Measurements from ENCODE around the gene LGALS9.
A peak's percentile ranks its signal among the peaks of the same experiment; 100 is the strongest.
"Not testable (repeated sequence)": the region's sequence is repeated elsewhere in the genome, so short reads cannot be mapped to it uniquely, and the experiment has no call there.

Gene LGALS9

DNA sequence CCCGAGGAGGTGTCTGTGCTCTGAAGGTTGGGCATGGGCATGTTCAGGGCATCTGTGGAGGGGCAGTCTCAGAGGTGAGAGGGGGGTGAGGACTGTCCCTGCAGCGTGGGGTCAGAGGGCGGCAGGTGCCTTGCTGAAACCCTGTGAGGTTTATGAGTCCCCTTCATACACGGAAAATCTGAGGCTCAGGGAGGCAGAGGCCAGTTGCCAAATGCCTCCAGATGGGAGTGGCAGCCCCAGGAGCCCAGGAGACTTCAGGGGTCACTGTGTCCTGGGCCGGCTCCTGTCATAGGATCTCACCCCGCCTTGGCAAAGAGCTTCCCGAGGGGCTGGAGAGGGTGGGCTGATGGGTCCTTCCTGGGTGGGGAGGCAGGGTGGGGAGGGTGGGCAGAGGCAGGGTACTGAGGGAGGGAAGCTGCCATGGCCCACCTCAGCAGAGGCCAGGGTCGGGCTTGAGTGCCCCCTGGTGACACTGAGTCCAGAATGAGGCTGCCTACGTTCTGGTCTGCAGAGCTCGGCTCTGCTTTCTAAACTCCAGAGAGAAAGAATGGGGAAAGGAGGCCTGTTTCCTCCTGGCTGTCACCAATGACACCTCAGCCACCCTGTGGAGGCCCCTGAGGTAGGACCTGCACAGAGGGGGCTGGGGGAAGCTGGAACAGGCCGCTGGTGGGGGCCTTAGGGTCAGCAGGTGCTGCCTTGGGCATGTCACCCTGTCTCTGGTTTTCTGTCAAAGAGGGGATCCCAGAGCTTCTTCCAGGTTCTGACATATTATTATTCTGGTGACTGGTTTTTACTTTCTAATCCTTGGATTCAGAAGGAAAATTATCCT is 1.1 kb downstream of the LGALS9 start:
- no peak for DNase-seq

DNA sequence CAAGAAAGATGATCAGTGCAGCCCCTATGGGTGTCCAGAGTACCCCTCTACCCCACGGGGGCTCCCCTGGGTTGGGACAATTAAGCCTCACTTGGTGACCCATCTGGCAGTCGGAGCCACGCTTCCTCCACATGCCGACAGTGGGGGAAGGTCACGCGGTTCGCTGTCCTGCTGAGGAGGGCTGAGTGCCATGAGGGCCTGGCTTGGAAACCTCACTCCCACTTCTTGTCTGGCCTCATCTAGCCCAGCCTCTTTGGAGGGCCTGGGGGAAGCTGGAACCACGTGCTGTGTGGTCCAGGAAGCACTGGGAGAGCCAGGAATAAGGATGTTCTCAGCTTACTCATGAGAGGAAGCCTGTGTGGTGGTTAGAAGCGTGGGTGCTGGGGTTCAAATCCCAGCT is 1.8 kb downstream of the LGALS9 start:
- not testable (repeated sequence) for DNase-seq

DNA sequence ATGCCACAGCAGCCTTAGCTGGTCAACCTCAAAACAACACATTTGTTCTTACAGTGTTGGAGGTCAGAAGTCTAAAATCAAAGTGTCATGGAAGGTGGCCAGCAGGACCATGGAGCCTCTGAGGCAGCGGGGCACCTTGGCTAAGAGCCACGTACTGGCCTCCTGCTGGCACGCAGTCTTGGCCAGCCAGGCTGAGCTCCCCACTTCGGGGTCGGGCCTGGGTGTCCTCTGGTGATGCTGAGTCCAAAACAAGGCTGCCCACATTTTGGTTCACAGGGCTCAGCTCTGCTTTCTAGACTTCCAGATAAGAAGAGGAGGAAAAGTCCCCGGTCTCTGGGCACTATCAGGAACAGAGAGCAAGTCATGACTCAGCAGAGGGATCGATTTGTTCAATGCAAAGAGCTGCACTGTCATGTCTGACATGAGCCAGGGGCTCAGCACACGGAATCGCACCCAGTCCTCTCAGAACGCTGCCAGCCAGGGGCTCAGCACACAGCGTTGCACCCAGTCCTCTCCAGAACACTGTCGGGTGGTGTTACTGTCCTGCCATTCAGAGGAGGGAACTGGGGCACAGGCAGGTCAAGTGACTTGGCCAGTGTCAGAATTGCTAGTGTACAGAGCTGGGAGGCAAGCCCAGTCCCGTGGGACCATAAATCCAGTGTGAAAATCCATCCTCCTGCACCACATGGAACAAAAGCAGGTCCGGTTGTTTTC is 2.5 kb downstream of the LGALS9 start:
- DNase-seq = no peak

DNA sequence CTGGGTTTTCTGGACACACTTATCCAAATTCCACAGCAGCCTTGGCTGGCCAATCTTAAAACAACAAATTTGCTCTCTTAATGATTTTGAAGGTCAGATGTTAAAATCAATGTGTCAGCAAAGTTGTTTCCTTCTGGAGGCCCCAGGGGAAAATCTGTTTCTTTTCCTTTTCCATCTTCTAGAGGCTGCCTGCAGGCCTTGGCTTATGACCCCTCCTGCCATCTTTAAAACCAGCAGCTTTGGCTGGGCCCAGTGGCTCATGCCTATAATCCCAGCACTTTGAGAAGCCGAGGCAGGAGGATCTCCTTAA is 3.0 kb downstream of the LGALS9 start:
- DNase-seq = no peak

DNA sequence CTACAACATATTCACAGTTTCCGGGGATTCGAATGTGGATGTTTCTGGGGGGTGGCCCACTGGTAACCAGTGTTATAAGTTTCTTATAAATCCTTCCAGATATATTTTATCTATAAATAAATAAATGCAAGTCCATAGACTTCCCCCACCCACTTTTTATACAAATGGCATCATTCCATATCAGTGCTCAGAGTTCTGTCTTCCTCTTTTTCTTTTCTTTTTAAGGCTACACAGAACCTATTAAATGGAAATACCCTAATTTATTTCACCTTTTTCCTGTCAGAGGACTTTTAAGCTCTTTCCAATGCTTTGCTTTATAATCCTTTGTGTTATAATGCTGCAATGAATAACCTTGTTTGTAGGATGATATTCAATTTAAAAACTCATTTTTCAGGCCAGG is 3.8 kb downstream of the LGALS9 start:
- no peak for DNase-seq

DNA sequence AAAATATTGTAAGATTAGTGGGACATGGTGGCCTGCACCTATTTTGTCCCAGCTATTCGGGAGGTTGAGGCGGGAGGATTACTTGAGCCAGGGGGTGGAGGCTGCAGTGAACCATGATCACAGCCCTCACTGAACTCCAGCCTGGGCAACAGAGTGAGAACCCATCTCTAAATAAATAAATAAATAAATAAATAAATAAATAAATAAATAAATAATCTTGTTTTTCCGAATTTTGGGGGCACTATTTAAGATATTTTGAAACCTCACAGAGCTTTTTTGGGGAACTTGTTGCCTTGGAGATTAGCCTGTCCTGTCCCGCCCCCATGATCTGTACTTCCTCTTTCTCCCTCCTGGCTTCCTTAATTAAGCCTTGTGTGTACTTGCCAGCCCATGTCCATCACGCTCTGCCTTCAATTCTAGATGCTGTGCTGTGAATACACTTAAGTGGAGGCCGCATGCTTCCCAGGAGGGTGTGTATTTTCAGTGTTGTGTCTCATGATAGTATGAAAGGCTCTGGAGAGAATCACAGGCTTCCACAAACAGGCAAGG is 4.4 kb downstream of the LGALS9 start:
- DNase-seq = no peak

DNA sequence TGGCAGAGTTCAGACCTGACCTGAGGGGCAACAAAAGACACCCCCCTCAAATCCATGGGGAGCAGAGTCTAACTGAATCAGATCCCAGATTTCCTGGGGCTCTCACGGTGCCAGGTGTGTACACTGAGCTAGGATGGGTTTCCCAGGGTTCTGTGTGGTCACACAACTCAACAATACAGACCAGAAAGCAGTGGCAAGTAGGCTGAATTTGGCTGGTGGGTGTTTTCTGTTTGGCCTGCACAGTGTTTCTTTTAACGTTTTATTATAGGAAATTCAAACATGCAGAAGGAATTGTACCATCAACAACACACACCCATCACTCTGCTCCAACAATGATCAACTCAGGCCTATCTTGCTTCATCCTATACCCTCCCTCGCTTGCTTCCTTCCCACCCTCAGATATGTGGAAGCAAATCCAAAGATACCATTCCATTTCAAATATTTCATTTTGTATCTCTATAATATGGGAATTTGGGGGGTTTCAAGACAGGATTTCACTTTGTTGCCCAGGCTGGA is 5.1 kb downstream of the LGALS9 start:
- not testable (repeated sequence) for DNase-seq

DNA sequence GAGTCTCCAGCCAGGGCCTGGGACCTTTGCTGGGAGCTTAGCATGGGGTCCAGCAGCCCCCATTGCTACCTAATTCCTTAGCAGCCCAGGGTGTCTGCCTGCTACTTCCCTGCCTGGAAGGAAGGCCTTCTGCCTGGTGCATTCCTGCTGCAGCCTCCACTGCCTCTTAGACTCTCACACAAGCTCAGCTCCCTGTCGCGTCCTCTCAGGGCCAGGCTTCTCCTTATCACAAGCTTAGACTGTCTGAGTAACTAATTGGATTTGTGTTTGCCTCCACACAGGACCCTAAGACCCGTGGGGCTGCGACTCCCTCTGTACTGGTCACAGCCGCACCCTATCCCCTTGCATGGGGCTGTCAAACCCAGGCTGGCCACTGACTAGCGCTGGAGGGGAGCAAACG is 6.8 kb downstream of the LGALS9 start:
- not testable (repeated sequence) for DNase-seq

DNA sequence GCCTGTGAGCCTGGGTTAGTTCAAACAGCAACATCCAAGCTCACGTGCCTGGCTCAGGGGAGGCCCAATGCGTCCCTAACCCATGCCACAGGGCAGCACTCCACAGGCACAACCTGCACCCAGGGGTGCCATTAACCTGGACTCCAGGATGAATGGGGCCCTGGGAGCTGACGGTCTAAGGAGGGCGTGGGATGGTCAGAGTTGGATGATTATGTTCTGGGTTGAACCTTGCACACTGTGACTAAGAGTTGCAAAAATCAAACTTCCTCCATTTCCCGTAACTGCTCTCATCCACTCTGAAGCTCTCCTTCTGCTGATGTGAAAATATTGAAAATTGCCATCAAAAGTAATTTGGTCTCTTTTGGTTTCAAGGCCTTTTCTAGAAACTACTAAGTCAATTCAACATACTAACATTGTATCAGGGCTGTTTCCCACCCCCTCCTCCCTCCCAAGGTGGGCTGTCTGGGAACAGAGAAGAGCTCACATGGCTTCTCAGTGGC is 7.5 kb downstream of the LGALS9 start:
- DNase-seq = not testable (repeated sequence)

DNA sequence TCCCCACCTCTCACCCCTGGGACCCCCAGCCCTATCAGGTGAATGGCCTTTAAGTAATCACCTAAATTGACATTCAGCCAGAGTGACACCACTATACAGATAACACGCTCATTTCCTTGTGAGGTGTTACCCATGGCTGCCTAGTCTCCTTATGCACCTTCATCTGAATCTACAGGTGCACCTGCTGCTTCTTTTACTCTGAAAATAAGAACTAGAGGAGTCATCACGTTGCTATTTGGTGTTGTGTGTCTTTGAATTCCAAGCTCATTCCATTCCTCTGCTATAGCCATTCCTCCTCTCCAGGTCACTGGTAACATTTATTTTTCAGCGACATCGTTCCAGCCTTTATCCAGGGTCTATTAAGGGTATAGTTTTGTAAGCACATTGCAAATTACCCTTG is 9.8 kb downstream of the LGALS9 start:
- DNase-seq = no peak

DNA sequence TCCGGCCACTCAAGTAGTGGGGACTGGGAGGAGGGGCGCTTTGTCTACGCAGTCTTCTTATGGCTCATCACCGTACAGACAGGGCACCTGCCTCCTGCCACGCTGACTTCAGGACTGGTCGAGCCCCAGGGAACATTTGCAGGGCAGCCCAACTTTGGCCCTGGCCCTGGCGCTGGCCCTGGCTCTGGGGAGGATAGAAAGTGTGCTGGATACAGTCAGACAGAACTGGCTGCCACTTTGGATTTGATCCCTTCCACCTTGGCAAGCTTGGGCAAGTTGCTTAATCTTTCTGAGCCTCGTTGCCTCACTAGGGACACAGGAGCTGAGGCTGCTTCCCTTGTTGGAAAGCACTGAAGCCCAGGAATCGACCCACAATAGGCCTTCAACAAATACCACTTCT is 13.6 kb downstream of the LGALS9 start:
- no peak for DNase-seq

DNA sequence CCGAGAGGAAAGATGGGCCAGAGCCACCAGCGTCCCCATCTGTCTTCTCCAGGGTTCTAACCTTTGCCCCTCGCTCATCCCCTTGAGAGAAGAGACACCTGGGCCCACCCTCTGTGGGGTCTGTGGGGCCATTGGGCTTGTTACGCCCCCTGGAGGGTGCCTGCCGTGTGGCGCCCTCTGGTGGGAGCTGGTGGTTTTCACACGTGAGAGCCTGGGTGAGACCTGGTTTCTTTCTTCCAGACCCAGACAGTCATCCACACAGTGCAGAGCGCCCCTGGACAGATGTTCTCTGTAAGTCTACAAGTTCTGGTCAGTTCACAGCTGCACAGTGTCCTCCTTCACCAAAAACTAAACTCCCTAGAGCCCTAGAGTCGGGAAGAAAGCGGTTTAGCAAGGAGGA is 14.6 kb downstream of the LGALS9 start:
- DNase-seq = not testable (repeated sequence)

DNA sequence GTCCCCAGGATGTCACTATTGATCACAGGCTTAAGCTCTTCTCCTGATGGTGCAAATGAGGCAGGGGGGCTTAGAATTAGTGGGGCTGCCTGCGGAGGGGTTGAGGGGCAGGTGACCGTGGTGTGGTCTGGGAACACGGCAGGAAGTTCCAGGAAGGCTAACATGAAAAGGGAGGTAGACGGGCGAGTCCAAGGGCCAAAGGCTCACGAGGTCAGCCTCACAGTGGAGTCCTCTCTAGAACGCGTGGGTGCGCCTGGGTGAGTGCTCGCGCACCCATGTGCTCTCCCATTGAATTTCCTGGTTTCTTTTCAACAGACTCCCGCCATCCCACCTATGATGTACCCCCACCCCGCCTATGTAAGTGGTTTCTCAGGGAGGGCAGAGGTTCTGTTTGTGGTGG is 15.2 kb downstream of the LGALS9 start:
- no peak for DNase-seq

DNA sequence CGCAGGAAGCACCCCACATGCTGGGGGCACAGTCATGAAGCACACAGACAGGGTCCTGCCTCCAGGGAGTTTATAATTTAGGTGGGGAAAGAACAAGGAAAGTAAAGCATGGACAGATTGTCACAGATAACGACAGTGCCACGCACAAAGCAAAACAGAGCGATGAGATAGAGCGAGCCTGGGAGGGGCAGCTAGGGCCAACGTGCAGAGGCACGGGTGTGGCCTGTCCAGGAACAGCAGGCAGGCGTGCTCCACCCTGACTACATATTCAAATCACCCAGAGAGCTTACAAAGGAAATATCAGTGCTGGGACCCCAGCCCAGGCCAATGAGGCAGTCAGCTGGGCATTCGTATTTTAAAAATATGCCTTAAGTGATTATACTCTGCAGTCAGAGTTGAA is 16.8 kb downstream of the LGALS9 start:
- no peak for DNase-seq

DNA sequence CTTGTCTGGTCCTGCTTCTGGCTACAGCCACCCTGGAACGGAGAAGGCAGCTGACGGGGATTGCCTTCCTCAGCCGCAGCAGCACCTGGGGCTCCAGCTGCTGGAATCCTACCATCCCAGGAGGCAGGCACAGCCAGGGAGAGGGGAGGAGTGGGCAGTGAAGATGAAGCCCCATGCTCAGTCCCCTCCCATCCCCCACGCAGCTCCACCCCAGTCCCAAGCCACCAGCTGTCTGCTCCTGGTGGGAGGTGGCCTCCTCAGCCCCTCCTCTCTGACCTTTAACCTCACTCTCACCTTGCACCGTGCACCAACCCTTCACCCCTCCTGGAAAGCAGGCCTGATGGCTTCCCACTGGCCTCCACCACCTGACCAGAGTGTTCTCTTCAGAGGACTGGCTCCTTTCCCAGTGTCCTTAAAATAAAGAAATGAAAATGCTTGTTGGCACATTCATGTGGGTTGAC is 18.2 kb downstream of the LGALS9 start:
- DNase-seq = not testable (repeated sequence)

DNA sequence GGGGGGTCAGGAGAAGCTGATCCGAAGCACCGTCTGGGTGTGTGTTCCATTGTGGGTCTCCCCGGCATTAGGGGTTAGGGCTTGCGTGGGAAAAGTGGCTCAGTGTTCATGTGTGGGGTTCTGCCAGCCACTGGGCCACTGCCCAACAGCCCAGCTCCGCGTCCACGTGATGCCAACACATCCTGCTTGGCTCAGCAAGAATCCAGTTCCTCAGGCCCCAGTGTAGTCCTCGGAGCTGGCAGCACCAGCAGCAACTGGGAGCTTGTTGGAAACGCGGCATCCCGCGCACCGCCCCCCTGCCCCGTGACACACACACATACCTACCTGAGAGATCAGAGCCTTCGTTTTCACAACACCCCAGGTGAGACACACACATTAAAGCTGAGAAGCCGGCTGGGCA is 18.9 kb downstream of the LGALS9 start:
- DNase-seq = no peak

DNA sequence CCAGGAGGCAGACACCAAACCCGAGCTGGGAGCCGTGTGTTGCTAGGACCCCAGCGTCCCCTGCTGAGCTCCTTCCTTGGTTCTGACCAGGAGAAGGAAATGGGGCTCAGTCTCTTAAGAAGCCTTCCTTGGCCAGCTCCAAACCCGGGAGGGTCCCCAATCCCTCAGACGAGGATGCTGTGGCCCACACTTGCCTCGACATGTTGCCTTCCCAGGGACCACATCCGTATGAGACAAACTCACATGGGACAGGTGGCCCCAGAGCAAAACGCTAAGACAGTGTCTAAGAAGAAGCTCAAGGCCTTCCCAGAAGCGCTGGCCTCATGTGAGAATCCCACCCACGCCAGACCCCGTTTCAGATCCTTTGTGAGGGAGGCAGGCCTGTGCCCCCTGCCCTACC is 19.8 kb downstream of the LGALS9 start:
- DNase-seq = no peak

DNA sequence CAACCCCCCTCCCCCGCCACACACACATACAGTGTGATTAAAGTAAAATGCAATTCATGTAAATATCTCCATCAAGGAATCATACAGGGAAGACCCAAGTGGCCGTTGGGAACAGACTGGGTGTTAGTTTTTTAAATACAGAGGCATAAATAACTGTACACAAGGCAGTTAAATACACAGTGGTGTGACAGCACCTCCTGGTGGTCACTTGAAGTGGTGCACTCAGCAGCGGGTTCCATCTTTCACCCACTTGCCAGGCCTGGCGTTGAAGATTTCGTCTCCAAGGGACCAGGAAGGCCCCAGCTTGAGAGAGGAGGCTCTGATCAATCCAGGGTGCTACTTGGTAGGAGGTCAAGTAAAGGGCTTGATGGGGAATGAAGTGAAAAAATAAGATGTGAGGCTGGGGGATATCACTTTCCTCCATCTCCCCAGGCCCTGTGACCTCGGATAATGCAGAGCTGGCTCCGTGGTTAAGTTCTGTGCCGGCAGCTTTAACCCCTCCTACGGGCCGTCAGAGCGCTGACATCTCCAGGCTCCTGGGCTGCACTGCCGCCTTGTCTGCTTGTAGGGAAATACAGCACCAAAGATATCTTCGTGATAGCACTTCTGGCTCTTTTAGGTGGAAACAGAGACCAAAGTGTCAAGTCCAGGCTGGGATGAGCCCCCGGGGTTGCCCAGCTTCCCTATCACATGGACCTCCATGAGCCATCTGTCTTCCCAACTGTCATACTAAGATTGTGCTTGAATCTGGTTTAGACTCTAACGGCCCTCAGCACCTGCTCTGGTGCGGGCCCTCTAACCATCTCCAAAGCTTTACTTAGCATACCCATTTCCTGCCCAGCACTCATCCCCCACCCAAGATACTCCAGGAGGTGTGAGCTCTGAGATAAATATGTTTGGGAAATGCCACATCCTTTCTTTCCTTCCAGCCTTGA is 20.7 kb downstream of the LGALS9 start:
- DNase-seq = no peak

DNA sequence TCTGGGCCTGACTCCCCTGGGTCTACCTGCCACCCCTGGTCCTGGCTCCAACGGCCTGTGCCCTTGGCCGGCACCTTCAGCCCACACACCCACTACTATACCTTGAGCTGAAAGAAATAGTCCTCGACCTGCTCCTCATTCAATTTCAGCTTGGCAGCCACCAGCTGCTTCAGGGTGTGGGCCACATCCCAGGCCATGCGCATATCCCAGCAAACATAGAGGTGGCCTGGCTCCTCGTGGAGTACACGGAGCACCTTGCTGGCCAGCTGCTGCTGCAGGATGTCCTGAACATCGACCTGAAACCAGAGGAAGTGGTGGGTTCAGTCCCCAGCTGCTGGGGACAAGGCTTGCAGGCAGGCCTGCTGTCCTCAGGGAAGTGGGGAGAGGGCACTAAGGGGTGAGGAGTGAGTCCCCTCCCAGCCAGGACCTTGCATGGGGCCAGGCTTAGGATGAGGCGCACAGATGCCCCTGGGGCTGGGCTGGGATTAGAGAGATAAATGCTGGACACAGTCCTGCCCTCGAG is 22.5 kb downstream of the LGALS9 start:
- DNase-seq = not testable (repeated sequence)

DNA sequence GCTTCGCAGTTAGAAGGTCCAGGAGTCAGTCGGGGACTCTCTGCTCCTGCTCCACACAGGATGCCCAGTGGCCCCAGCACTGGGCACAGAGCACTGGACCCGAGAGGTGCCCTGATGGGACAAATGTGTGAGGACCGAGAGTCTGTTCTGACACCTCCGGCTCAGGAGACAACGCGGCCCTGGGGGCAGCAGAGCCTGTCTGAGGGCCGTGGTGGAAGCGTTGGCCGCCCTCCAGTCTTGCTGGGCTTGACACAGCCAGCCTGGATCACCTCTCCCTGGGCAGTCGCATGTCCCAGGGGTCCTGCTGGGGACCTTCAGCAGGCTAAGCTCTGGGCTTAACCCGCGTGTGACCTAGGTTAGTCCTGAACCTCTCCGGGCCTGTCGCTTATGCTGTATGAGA is 23.1 kb downstream of the LGALS9 start:
- DNase-seq = no peak

DNA sequence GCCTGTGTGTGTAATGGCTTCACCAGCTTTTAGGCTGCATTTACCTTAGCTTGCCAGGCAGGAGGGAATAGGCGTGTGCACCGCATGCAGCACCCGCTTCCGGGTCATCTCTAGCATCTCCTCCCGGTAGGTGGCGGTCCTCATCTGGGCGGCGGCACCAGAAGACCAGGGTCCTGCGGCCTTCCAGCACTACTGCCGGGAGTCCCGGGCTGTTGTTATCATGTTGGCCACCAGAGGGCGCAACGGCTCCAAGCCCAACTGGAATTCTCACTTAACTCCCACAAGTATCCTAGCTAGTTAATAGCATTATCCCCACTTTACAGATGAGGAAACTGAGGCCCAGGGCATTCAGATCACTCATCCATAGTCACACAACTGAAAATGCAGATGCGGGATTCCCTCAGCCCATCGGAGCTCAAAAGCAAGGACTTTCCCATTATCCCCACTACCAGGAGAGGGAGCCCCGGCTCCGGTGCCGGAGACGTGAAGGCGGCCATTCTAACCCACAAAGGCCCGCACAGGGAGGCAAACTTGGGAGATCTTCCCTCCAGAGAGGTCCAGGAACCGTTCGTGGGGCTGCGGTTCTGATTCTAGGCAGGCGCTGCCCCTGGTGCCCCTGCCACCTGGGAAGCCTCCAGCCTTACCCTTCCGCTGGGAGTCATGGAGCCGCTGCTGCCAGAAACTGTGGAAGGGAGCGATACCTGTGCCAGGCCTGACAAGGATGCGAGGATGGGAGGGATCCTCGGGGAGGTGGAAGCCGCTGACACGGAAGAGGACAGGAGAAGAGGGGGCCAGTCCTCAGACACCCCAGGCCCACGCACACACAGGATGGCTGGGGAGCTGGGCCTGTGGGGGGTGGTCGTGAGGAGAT is 23.9 kb downstream of the LGALS9 start:
- DNase-seq = peak; percentile 79

All from DMS153 (cell line).